Measurements from ENCODE around the gene GPC3. TPM values are rescaled to one million over a fixed set of nuclear protein-coding genes. Genes with fewer than 3 reads are reported as not detected.

GPC3 gene
- total RNA-seq, 1 donor from 2014 or later: 1,039 TPM

DNA sequence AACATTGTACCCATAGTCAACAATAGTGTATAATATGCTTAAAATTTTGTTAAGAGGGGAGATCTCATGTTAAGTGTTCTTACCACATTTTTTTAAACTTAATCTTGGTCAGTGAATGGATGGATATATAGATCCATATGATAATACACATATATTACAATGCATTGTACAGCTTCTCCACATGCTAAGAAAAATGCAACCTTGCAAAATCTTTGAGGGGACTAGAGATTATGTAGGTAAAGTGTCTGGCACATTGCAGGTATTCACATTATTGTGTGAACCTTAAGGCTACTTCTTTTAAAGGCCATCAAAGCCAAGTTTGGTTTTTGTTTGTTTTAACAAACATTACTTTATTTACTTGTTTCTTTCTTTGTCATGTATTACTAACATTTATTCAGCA, 10.4 kb upstream of the GPC3 start:
- Mint-ChIP-seq H3K27ac (no peak overlapping the region), H3K36me3 (no peaks in the 10 kb centered on the region), H3K27me3 (ENCODE audit: insufficient read depth, low read depth) (peaks cover 4% of the 10 kb centered on the region), H3K9me3 (no peaks in the 10 kb centered on the region), H3K4me3 (no peak overlapping the region), H3K4me1 (peaks cover 33% of the 10 kb centered on the region)
- H3K9me3 ChIP-seq (ENCODE audit: low read depth): no peaks in the 10 kb centered on the region
- no peak overlapping the region for H3K4me3 ChIP-seq
- no peaks in the 10 kb centered on the region for H3K36me3 ChIP-seq
- H3K9ac ChIP-seq: no peak overlapping the region
- no peaks in the 10 kb centered on the region for H3K27me3 ChIP-seq
- peaks cover 8% of the 10 kb centered on the region for H3F3A ChIP-seq (ENCODE audit: low read depth)
- no peak overlapping the region for H2AFZ ChIP-seq (replicated peaks)
- no peak for TF ChIP-seq EZH2 (IDR thresholded peaks at IDR 0.05)
- TF ChIP-seq, protein P1, sequence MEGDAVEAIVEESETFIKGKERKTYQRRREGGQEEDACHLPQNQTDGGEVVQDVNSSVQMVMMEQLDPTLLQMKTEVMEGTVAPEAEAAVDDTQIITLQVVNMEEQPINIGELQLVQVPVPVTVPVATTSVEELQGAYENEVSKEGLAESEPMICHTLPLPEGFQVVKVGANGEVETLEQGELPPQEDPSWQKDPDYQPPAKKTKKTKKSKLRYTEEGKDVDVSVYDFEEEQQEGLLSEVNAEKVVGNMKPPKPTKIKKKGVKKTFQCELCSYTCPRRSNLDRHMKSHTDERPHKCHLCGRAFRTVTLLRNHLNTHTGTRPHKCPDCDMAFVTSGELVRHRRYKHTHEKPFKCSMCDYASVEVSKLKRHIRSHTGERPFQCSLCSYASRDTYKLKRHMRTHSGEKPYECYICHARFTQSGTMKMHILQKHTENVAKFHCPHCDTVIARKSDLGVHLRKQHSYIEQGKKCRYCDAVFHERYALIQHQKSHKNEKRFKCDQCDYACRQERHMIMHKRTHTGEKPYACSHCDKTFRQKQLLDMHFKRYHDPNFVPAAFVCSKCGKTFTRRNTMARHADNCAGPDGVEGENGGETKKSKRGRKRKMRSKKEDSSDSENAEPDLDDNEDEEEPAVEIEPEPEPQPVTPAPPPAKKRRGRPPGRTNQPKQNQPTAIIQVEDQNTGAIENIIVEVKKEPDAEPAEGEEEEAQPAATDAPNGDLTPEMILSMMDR (IDR thresholded peaks at IDR 0.05): no peak
- no peaks in the 10 kb centered on the region for H3K79me2 ChIP-seq (ENCODE audit: low read depth)
- H3K4me1 ChIP-seq: peaks cover 8% of the 10 kb centered on the region
- no peak for DNase-seq (ENCODE audit: low spot score)
- no peaks in the 10 kb centered on the region for H4K20me1 ChIP-seq (ENCODE audit: low read depth)
- no peak overlapping the region for H3K27ac ChIP-seq
- H3K4me2 ChIP-seq: no peak overlapping the region

DNA sequence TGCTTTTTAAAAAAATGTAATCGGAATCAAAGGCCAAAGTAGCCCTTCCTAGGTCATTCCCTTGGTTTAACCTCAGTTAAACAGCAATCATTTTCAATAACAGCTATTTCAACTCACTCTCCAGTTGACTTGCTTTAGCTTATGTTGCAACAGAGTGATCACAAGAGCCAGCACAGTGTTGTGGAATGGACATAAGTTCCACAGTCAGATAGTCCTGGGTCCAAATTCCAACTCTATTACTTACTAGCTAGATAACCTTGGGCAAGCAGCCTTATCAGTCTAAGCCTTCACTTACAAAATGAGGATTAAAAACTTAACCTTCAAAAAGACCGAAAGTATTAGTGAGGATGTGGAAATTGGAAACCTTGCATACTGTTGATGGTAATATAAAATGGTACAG, 9.2 kb upstream of the GPC3 start:
- Histone ChIP-seq H3K27me3 (no peaks in the 10 kb centered on the region), H3K79me2 (ENCODE audit: low read depth) (no peaks in the 10 kb centered on the region), H3K4me2 (no peak overlapping the region), H3K4me1 (peaks cover 6% of the 10 kb centered on the region), H2AFZ (replicated peaks) (no peak overlapping the region), H4K20me1 (ENCODE audit: low read depth) (no peaks in the 10 kb centered on the region), H3K36me3 (no peaks in the 10 kb centered on the region), H3K9ac (no peak overlapping the region), H3K27ac (no peak overlapping the region), H3K4me3 (no peak overlapping the region), H3F3A (ENCODE audit: low read depth) (peaks cover 2% of the 10 kb centered on the region), H3K9me3 (ENCODE audit: low read depth) (no peaks in the 10 kb centered on the region)
- H3K36me3 Mint-ChIP-seq: no peaks in the 10 kb centered on the region
- TF ChIP-seq, protein P1 (IDR thresholded peaks at IDR 0.05): no peak
- TF ChIP-seq EZH2phosphoT487 (IDR thresholded peaks at IDR 0.05) (no peak), EZH2 (IDR thresholded peaks at IDR 0.05) (no peak)
- no peaks in the 10 kb centered on the region for H3K9me3 Mint-ChIP-seq
- peaks cover 4% of the 10 kb centered on the region for H3K27me3 Mint-ChIP-seq (ENCODE audit: insufficient read depth, low read depth)
- peaks cover 30% of the 10 kb centered on the region for H3K4me1 Mint-ChIP-seq
- no peak overlapping the region for H3K27ac Mint-ChIP-seq
- no peak for DNase-seq (ENCODE audit: low spot score)
- no peak overlapping the region for H3K4me3 Mint-ChIP-seq

DNA sequence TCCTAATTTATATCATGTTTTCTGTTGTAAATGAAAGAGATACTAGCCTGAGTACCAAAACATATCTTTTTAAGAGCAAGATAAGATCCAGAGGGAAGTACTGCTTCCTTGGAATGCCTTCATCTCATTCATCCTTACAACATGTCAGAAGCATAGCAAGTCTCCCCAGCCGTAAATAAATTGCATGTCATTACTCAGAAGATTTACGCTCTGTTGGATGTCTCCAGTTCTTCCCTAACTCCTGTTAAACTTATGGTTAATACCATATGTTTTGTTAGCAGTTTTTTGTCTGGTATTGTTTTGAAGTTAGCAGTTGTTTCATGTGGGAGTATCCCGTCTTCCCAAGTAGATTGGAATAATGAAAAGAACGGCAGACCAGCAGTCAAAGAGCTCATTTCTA, 7.5 kb upstream of the GPC3 start:
- H3K4me3 Mint-ChIP-seq: no peak overlapping the region
- Histone ChIP-seq H3K36me3 (no peaks in the 10 kb centered on the region), H4K20me1 (ENCODE audit: low read depth) (no peaks in the 10 kb centered on the region), H2AFZ (replicated peaks) (no peak overlapping the region), H3K27ac (no peak overlapping the region), H3K27me3 (no peaks in the 10 kb centered on the region), H3K4me1 (peaks cover 21% of the 10 kb centered on the region), H3K9ac (no peak overlapping the region), H3K79me2 (ENCODE audit: low read depth) (no peaks in the 10 kb centered on the region), H3K4me2 (no peak overlapping the region), H3K4me3 (no peak overlapping the region), H3F3A (ENCODE audit: low read depth) (peaks cover 10% of the 10 kb centered on the region), H3K9me3 (ENCODE audit: low read depth) (no peaks in the 10 kb centered on the region)
- H3K27ac Mint-ChIP-seq: no peak overlapping the region
- TF ChIP-seq, protein P1 (IDR thresholded peaks at IDR 0.05): no peak
- no peak for TF ChIP-seq EZH2phosphoT487 (IDR thresholded peaks at IDR 0.05)
- no peak for TF ChIP-seq EZH2 (IDR thresholded peaks at IDR 0.05)
- H3K36me3 Mint-ChIP-seq: no peaks in the 10 kb centered on the region
- no peak for DNase-seq (ENCODE audit: low spot score)
- peaks cover 2% of the 10 kb centered on the region for H3K27me3 Mint-ChIP-seq (ENCODE audit: insufficient read depth, low read depth)
- no peaks in the 10 kb centered on the region for H3K9me3 Mint-ChIP-seq
- peaks cover 21% of the 10 kb centered on the region for H3K4me1 Mint-ChIP-seq
